Choroid plexus epithelial cell (primary cell): ENCODE data around the gene WFIKKN1.

ENCODE experiments used
- DNase-seq: peaks from one replicate; pipeline ENCODE4 v3.0.0-alpha.2; 2010; ENCODE audit warnings: low read depth
- H3K4me3 ChIP-seq: 2 replicates; pipeline ENCODE4 v1.5.1; 2011; ENCODE audit warnings: low read depth, mild to moderate bottlenecking, control low read depth, low read length, moderate library complexity
- CTCF ChIP-seq: conservative IDR thresholded peaks from 2 replicates; pipeline ENCODE4 v1.5.1; 2011; ENCODE audit warnings: low read depth, mild to moderate bottlenecking, control low read depth, inconsistent platforms, low read length, moderate library complexity

The WFIKKN1 gene

DNA sequence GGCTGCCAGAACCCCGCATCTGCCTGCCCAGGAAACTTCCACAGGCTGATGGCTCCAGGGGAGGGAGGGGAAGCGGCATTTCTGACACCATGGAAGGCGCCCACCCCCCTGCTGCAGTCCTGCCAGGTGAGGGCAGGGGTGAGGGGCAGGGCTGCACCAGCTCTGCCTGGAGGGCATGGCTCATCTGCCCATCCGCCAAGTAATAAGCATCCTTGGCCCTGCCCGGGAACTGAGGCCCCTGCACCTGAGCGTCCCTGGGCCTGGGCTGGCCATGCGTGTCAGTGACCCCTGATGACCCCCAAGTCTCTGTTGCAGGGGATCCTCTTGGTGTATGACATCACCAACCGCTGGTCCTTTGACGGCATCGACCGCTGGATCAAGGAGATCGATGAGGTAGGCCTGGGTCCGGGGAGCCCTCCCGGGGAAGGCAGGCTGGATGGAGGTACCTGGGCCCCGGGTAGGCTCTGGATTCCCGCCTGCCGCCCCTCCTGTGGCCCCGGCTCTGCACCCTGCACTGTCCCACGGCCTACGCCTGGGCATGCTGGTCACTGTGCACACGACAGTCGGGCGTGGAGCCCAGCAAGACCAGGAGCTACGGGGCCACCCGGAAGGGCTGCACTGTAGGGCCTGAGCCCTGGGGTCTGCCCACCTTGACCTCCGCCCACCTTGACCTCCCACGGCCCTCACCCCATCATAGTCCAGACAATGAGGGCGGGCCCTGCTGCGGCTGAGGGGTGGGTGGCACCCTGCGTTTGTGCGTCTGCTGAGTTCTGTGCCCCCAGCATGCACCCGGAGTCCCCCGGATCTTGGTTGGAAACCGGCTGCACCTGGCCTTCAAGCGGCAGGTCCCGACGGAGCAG, 5.4 kb upstream of the WFIKKN1 start:
- no peak for TF ChIP-seq CTCF
- no peak overlapping the region for H3K4me3 ChIP-seq
- DNase-seq, result no peak

- H3K4me3 ChIP-seq, result no peak overlapping the region
- TF ChIP-seq CTCF, result no peak
- no peak for DNase-seq
Measured at GRCh38 chr16:625977-626765, 4.6 kb upstream of the WFIKKN1 start.

DNA sequence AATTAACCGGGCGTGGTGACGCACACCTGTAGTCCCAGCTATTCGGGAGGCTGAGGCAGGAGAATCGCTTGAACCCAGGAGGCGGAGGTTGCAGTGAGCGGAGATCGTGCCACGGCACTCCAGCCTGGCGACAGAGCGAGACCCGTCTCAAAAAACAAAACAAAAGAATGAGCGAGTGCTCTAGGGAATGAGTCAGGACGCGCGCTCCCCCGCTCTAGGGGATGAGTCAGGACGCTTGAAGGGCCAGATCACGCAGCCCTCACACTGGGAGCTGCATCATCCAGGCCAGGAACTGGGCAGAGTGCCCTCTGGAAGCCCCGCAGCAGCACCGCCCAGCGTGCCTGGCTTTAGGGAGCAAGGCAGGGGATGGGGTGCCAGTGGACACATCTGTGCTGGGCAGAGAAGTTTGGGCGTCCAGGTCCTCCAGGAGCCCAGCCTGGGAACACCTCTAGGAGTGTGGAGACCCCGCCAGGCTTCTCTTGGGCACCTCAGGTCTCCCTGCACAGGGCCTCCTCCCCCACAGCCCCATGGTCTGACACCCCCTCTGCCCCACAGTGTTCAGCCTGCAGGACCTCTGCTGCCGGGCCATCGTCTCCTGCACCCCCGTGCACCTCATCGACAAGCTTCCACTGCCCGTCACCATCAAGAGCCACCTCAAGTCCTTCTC, 3.9 kb upstream of the WFIKKN1 start:
- peak; percentile 96 for DNase-seq
- H3K4me3 ChIP-seq, result no peak overlapping the region
- no peak for TF ChIP-seq CTCF

- no peak overlapping the region for H3K4me3 ChIP-seq
- no peak for DNase-seq
Measured at GRCh38 chr16:627454-628239, 3.1 kb upstream of the WFIKKN1 start.

DNA sequence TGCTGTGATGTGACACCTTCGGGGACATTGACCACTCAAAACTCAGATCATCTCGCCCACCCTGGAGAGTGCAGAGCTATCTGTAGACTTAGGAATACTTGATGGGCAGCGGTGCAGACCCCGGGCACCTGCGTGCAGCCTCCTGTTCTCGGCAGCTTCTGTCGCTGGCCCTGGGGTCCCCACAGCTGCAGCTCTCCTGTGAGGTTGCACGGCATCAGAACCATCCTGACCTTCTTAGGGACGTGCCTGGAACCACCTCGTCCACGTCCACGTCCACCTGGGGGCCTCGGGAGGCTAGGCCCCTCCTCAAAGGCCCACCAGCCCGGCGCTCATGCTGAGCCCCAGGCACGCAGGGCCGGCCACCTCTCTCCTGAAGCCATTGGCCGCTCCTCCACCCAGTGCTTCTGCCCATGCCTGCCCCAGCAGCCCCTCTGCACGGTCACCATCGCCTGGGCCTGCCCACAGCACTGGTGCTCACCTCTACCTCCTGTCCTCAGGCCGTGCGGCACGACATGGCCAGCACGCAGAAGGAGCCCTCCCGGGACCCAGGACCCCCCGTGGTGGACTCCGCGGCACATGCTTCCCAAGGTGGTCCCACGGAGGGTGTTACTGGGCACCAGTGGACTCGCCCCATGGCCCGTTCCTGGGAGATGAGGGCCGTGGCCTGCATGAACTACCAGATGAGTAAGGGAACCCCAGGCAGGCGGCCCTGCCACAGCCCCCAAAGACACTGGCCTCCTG, 2.3 kb upstream of the WFIKKN1 start:
- no peak for DNase-seq
- TF ChIP-seq CTCF, result no peak
- H3K4me3 ChIP-seq, result no peak overlapping the region

More at GRCh38 chr16:627454-628239, 3.1 kb upstream of the WFIKKN1 start:
- no peak for TF ChIP-seq CTCF

DNA sequence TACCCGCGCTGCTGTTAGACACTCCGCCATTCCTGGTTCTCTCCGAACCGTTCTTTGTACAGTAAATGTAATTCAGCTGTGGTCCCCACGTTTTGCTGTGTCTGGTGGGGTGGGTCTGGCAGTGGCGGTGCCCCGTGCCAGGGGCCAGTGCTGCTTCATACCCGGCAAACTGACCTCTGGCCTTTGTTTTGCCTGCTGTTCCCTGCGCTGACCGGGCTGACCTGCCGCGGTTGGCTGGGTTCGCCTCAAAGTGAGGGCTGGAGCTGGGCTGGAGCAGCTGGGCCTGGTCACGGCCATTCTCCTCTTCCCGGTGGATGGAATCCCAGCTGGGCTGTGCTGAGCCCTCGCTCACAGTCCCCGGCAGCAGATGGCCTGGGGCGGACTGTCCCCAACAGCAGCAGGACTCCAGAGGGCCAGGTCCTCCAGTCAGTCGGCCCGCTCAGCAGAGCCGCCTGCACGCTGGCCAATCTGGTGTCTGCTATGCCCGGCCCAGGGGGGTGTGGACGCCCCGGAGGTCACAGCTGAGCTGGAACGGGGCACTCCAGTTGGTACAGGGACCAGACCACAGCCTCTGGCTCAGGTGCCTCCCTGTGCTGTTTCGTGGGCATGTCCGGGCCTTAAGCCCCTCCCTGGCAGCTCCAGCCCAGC, 1.5 kb upstream of the WFIKKN1 start:
- TF ChIP-seq CTCF, result no peak
- no peak for DNase-seq

More for the DNA sequence above, 1.5 kb upstream of the WFIKKN1 start:
- no peak overlapping the region for H3K4me3 ChIP-seq
